NCI-H748 treated with DMSO at 0.1 percent for 48 hours (cell line): ENCODE measurements around the gene CGNL1.
A peak's percentile ranks its signal among the peaks of the same experiment; 100 is the strongest.

Experiments
- DNase-seq: peaks from one replicate; lab custom pipeline; 2025; lab: John Stamatoyannopoulos, UW

CGNL1 gene

DNA sequence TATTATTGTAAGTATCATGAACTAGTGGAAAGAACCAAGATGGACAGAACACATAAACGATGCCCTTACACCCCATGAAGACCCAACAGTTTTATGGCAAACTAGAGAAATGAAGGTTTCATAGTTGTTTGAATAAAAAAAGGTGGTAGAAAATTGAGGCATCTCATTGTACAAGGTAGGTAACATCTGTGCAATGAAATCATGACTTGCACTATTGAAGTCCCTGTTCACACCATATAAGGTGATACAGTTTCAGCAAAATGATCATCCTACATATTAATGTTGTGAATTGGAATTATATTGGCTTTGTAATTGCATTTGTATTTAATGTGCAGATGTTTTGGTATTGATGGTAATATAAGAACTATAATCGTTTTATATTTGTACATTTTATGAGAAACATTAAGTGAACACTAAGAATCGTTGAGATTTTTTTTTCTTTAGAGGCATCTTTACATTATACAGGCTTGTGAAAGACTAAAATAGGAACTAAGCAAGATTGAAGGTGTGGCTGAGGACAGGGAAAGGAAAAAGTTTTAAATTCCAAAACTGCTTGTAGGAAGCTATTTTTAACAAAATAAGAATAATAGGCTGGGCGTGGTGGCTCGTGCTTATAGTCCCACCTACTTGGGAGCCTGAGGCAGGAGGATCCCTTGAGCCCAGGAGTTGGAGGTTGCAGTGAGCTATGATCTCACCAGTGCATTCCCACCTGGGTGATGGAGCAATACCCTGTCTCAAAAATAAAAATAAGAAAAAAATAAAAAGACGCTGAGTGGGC is 48.5 kb downstream of the CGNL1 start:
- DNase-seq: no peak

DNA sequence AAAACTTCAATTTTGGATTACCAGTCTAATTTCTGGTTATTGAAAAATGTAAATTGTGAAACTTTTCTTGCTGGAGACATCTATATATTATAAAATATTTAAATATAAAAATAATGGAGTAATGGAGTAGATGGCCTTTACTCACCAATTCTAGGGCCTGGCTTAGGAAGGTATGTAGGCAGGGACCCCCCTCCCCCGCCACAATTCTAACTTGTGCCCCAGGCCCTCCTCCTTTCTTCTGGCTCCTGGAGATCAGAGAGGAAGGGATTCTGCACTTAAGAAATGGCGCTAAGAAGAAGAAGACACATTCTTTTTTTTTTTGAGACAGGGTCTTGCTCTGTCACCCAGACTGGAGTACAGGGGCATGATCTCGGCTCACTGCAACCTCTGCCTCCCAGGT is 49.5 kb downstream of the CGNL1 start:
- DNase-seq: no peak

GRCh38 chr15:57427367-57427821 is 51.1 kb downstream of the CGNL1 start:
- no peak for DNase-seq

DNA sequence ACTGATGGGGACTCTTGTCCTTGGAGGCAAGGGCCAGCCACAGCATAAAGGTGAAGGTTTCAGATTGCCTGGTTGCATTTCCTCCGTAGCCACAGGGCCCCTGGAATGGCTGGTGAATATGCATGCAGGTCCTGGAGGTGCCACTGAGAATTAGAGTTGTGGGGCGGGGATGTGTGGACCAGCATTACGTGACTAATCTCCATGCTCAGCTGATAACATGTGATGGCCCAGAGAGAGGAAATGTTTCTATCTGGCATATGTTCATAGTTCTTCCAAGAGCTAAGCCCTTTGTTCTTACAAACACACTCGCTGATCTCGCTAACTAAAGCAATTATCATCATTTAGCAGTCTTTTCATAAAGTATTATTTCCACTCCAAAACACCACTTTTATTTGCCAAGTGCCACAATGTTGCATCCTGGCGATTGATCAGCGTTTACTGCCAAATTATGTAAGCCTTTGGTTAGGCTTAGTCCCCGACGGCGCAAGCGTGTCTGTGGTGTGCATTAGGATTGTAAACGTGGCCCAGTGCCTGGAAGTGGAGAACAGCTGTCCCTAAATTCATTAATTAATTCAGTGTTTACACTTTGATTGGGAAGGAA is 55.9 kb downstream of the CGNL1 start:
- DNase-seq: peak; percentile 4

DNA sequence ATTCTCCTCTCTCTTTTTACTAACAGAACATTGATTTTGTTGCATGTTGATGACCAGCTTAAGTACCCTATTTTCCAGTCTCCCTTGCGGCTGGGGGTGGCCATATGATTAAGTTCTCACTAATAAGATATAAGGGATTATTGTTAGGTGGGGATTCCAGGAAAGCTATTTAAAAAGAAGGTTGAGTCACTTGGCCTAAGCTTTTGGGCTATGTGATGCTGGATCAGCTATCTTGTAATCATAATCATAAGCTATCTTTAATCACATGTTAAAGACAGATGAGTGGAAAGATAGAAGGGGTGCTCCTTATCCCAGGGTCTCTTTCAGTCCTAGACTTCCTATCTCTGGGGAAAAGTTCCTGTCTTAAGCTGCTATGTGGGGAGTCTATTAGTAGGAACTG is 59.9 kb downstream of the CGNL1 start:
- no peak for DNase-seq

- DNase-seq: no peak
Observed at GRCh38 chr15:57436961-57437360, 60.7 kb downstream of the CGNL1 start.

DNA sequence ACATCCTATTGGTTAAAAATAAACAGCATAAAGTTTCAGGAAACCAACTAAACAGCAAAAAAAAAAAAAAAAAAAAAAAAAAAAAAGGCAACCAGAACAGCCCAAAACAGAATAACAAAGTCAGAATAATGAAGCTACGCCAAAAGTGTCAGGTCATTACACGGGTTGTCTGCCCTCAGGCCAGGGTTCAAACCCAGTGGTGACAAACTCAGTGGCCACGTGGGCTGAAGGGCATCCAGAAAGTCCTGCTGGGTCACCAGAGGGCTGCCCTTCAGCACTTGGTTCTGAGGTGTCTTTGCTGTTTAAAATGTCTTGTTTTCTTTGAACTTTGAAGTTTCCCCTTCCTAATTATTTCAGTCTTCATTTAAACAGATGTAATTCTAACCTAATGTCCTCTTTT is 61.3 kb downstream of the CGNL1 start:
- DNase-seq: no peak

DNA sequence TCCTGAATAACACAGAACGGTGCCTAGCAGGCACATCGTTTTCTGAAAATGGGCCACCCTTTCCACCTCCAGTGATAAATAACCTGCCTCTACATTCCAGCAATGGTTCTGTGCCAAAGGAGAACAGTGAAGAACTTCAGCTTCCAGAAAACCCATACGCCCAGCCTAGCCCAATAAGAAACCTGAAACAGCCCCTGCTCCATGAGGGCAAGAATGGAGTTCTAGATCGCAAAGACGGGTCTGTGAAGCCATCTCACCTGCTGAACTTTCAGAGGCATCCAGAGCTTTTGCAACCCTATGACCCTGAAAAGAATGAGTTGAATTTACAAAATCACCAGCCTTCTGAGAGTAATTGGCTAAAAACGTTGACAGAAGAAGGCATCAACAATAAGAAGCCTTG is 61.9 kb downstream of the CGNL1 start:
- DNase-seq: no peak

DNA sequence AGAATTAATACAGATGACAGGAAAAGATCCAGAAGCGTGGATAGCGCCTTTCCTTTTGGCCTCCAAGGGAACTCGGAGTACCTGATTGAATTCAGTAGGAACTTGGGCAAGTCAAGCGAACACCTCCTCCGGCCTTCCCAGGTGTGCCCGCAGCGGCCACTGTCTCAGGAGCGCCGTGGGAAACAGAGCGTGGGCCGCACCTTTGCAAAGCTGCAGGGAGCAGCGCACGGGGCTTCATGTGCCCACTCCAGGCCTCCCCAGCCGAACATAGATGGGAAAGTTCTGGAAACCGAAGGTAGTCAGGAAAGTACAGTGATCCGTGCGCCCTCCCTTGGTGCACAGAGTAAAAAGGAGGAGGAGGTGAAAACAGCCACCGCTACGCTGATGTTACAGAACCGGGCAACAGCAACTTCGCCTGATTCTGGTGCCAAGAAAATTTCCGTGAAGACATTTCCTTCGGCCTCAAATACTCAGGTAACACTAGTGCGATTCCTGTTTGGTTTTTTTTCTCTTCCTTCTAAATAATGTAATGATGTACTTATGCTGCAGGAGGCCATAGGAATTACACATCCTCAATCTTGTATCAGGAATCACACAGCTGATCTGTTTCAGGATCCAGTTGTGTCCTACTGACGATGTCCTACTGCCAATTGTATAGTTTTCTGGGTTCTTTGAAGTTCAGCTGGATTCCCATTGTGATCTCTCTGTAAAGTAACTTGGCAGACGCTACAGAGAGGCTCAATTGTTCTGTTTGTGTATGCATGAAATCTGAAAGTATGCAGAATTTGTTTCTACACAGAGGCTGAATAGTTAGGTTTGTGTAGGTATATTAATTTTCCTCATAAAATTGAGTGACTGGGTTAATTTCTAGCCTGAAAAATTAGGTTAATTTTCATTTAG is 63.1 kb downstream of the CGNL1 start:
- no peak for DNase-seq

DNA sequence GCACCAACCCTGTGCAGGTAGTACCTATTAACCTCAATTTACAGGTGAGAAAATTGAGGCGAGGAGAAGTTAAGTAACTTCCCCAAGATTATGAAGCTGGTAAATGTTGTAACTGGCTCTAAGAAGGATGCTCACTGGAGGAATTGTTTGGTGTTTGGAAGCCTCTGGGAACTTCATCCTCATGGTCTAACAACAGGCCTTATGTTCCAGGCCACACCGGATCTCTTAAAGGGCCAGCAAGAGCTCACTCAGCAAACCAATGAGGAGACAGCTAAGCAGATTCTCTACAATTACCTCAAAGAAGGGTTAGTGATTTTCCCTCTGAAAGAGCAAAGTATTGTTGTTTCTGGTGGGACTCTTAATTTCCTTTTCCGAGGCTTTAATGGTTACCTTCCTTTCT is 63.9 kb downstream of the CGNL1 start:
- no peak for DNase-seq

DNA sequence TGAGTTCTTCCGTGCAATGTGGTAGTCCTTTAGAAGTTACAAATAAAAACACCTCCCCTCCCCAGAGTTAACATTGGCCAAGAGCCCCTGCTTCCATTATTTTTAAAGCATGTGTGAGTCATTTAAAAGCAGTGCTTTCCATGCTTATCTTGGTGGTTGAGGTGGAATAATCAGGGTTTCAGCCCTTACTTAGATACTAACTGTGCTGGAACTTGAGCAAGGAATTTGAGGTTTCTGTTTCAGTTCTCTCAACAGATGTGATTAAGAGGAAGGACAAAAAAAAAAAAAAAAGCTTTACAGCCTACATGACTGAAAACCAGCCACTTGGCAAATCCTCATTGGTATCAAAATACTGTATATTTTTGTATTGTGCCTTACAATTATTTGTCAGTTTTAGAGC is 64.5 kb downstream of the CGNL1 start:
- no peak for DNase-seq

- no peak for DNase-seq
Observed at GRCh38 chr15:57442335-57442734, 66.0 kb downstream of the CGNL1 start.

DNA sequence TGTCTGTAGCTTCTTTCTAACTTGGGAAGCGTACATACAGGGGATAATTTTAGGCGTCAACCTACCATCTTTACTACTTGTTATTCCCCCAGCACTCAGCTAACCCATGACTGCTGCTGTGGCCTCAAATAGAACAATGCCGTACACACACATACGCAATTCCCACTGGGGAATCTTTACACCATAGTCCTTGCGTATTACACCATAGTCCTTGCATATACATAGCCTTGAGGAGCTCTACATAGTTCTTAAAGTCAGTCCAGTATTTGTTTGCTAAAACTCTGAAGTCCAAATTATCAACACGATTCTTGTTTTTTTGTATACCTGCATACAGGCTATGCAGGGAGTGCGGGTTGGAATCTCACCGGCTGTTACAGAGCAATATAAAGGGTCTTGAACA is 67.2 kb downstream of the CGNL1 start:
- no peak for DNase-seq

DNA sequence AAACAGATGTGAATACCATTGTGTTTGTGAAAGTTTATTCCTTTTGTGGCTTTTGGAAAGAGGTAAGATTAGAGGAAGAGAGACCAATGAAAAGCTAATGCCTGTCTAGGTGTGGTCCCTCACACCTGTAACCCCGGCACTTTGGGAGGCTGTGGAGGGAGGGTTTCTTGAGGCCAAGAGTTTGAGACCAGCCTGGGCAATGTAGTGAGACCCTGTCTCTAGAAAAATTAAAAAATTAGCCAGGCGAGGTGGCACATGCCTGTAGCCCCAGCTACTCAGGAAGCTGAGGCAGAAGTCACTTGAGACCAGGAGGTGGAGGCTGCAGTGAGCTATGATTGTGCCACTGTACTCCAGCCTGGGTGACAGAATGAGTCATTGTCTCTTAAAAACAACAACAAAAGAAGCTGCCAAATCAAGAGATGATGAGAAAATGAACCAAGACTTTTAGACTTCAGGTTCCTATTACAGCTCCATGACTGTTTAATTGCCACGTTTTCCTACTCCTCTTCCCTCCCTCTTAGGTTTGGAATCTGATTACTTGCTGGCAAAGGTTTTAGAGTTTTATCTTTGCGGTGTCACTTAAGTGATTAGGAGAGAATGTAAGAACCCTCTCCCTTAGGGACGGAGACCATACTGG is 68.7 kb downstream of the CGNL1 start:
- no peak for DNase-seq

GRCh38 chr15:57445872-57446271 is 69.6 kb downstream of the CGNL1 start:
- DNase-seq: no peak

GRCh38 chr15:57446393-57446792 is 70.1 kb downstream of the CGNL1 start:
- DNase-seq: no peak

DNA sequence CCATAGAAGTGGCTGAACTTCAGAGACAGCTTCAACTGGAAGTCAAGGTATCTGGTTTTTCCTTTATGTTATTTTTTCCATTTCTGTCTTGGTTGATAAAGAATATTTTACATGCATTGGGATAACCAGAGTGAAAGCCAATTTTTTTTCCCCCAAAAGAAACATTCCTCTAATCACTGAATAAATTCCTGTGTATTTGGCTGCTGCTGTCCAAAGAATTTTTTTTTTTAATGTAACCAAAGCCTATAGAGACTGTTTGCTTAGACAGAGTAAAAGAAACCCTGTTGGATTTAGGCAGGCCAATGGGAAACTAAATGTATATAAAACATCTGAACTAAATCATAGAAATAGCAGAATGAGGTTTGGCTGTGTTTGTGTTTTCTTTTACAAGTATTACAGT is 75.2 kb downstream of the CGNL1 start:
- DNase-seq: no peak

DNA sequence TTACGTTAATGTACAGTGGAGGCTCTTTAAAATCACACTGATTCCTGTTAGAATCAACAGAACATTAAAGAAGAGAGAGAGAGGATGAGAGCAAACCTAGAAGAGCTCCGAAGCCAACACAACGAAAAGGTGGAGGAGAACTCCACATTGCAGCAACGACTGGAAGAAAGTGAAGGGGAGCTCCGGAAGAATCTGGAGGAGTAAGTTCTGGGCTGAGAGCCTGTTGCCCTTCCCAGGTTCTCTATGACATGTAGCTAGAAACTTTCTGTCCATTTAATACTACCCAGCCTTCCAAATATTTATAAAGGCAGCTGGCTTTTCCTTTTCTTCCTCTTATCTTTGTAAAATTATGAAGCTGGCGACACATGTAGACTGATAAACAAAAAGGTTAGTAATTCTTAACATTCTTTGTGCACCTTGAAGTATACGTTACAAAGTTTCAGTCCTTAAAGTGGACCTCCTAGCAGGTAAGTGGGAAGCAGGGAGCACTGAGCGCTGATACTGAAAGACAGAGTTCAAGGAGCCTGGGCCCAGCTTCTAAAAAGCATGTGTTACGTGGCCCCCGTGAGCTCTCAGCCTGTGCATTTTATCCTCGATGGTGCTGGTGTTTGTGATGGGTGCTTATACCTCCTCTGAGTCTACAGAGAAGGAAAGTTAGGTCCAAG is 75.9 kb downstream of the CGNL1 start:
- DNase-seq: no peak

DNA sequence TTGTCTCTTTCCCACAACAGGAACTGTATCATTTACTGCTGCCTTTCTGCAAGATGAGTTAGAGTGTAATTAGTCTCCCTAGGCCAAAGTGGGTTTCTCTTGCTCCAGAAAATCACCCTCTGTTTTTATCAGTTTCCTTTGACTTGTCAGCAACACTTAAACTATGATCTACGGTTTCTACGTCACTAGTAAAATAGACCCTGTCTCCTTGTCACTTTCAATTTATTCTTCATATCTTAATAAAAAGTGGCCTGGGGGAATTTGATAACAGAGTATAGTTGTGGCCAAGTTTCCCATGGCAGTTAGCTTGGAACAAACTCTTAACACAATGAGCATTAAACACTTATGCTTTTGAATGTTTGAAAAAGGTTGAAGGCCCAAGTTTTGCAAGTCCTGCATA is 79.6 kb downstream of the CGNL1 start:
- no peak for DNase-seq

GRCh38 chr15:57456559-57456958 is 80.3 kb downstream of the CGNL1 start:
- DNase-seq: no peak

GRCh38 chr15:57457726-57458125 is 81.4 kb downstream of the CGNL1 start:
- no peak for DNase-seq

DNA sequence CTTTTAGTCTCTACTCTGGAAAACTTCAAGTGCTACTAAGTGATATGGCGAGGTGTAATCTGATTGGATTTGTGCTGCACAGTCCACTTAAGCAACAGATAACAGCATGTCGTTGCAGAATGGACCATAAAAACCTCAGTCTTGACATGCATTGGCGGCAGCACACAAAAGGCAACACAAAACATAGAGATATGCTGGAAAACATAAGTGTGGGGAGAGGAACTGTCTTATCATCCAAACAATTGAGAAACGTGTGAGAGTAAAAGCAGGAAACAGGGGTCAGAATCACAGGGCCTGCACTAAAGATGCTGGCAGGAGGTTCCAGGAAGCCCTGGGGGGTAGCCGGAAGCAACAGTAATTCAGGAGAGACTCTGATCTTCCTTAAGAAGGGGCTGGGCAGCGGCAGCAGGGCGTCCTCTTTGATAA is 82.1 kb downstream of the CGNL1 start:
- DNase-seq: no peak
